Motor neuron (in vitro differentiated cells): Measurements from ENCODE around the gene ATP2B1. TPM values are rescaled to one million over a fixed set of nuclear protein-coding genes. Genes with fewer than 3 reads are reported as not detected.

Experiments
- ATAC-seq, 8 experiments: fragments of 200-7000 bp; cut with Tn5 transposase; replicated peaks in 6 of 8; 2 replicates each; pipeline ENCODE4 v1.8.0; 2021; ENCODE audit warnings: mild to moderate bottlenecking in 8 of 8, moderate library complexity in 8 of 8
- H3K27ac ChIP-seq, 2 donors: fragments of 250-450 bp; sonication (Bioruptor Pico); 2 replicates each; pipeline ENCODE4 v1.9.0; 2021; ENCODE audit warnings: antibody characterized with exemption in 2 of 2, mild to moderate bottlenecking in 2 of 2, moderate library complexity in 1 of 2
- H3K4me1 ChIP-seq, 2 donors: fragments of 250-450 bp; sonication (Bioruptor Pico); replicated peaks in 1 of 2; 2 replicates each; pipeline ENCODE4 v1.6.1; 2021; ENCODE audit warnings: antibody characterized with exemption in 2 of 2, mild to moderate bottlenecking in 2 of 2, moderate library complexity in 1 of 2
- H3K4me3 ChIP-seq, 5 donors: fragments of 250-450 bp; sonication (Bioruptor Pico); 2 replicates each; pipeline ENCODE4 v1.9.0; 2021; ENCODE audit warnings: antibody characterized with exemption in 5 of 5, mild to moderate bottlenecking in 5 of 5, moderate library complexity in 4 of 5
- WGBS, 10 experiments: fragments of 450-650 bp; shearing (Covaris generic); methylation state at CpG; one replicate each; pipeline ENCODE4 v1.0.0; 2022; 5-methylcytosine and 5-hydroxymethylcytosine counted together
- in situ Hi-C, 9 experiments: fragments of 400-800 bp; cut with MboI; loops; one replicate each; pipeline ENCODE4 v1.15.0; 2021; ENCODE audit warnings: low sequenced_read_pairs in 9 of 9, low pct_unique_long_range_greater_than_20kb in 2 of 9; ENCODE audit not compliant: unreplicated experiment in 9 of 9
- total RNA-seq, 8 experiments: library from RNA; unstranded; fragments of 300-600 nt; gene quantifications; 2 replicates each; pipeline versions ENCODE4 v1.2.3 to v1.2.4, GENCODE V29; 2022

Gene ATP2B1
- total RNA-seq, 8 experiments from 2014 or later: 54.8 to 107 (median 92.3) TPM

DNA sequence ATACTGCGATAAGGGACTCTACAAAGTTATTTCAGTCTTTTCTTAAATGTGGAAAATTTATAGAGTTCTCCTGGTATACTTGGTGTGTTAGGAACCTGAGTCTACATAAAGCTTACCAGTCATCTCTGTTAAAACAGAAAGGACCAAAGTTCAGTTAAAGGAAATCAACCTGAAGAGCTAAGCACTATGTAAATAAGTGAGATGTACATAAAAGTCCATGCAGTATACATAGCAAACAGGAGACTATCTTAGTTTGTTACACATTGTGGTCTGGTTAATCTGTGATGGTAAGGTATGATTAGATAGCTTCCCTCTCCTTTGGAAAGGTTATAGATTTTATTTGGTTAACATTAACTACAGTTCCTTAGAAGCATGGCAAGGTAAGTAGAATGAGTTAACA lies 75.9 kb downstream of the ATP2B1 start:
- 80 to 100% (median 100%) methylated on average over 1 of the region's 1 CpG; no CpG with 5 or more reads in 1 of the 10 experiments for WGBS, 10 experiments
- no peaks in the 10 kb centered on the region for H3K4me1 ChIP-seq
- ATAC-seq: peak in 2 of 8 experiments; percentile 33 to 62
- in situ Hi-C loops: no loop called here
- H3K27ac ChIP-seq: no peak overlapping the region
- H3K4me3 ChIP-seq: no peak overlapping the region

DNA sequence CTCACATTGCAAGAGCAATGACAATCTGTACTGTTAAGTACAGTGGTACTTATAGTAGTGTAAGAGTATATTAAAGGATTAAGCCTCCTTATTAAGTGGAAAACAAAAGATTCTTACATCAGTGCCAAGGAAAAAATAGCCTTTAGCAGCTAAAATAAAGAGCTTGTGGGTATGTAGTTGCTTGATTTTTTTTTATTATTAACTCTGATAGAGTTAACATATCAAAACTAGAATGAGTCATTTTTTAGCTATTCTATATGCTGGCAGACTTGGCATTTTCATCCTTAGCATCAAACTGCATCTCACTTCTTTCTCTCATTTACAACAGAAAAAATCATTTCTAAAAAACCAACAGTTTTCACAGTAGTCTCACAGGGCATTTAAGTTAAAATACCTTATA lies 86.5 kb downstream of the ATP2B1 start:
- ATAC-seq: no peak
- in situ Hi-C loops: no loop called here

DNA sequence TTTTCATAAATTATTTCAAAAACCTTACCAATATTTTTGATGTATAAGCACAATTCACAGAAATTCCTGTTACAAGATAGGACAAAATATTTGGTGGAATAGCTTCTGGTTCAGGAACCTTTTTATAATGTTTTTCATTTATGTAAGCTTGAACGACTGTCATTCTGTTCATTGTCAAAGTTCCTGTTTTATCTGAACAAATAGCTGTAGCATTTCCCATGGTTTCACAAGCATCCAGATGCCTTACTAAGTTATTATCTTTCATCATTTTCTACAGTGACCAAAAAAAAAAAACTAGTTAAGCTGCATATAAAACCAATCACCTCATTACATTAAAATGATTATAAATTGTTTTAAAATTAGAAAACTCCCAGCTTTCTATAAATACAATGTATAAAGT lies 87.1 kb downstream of the ATP2B1 start:
- no peaks in the 10 kb centered on the region for H3K4me1 ChIP-seq
- ATAC-seq: no peak
- H3K27ac ChIP-seq: no peak overlapping the region
- H3K4me3 ChIP-seq: no peak overlapping the region
- 83 to 100% (median 100%) methylated on average over 1 of the region's 1 CpG; no CpG with 5 or more reads in 1 of the 10 experiments for WGBS, 10 experiments
- in situ Hi-C loops: no loop called here

More for the DNA sequence above, 86.5 kb downstream of the ATP2B1 start:
- Histone ChIP-seq H3K4me1 (no peaks in the 10 kb centered on the region), H3K27ac (no peak overlapping the region), H3K4me3 (no peak overlapping the region)

DNA sequence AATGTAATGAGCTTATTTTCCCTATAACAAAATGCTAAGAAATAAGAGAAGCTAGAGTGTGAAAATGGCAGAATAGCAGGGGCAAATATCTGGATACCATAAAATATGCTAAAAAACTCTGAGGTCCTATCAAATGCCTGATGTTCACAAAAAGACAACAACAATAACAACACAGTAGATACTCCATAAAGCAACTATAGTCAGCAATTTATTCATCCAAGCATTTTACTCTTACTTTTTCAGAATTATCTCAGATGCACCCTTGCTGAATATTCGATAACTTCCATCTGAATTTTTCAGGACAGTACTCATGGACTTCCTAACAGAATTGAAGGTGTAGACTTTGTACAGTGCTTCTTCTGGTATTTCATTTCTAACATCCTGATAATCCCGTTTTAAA lies 88.9 kb downstream of the ATP2B1 start:
- 67 to 100% (median 100%) methylated on average over 1 to 2 of the region's 2 CpGs for WGBS, 10 experiments
- in situ Hi-C loops: no loop called here
- no peak overlapping the region for H3K27ac ChIP-seq
- no peak overlapping the region for H3K4me3 ChIP-seq
- H3K4me1 ChIP-seq: no peaks in the 10 kb centered on the region
- ATAC-seq: no peak

DNA sequence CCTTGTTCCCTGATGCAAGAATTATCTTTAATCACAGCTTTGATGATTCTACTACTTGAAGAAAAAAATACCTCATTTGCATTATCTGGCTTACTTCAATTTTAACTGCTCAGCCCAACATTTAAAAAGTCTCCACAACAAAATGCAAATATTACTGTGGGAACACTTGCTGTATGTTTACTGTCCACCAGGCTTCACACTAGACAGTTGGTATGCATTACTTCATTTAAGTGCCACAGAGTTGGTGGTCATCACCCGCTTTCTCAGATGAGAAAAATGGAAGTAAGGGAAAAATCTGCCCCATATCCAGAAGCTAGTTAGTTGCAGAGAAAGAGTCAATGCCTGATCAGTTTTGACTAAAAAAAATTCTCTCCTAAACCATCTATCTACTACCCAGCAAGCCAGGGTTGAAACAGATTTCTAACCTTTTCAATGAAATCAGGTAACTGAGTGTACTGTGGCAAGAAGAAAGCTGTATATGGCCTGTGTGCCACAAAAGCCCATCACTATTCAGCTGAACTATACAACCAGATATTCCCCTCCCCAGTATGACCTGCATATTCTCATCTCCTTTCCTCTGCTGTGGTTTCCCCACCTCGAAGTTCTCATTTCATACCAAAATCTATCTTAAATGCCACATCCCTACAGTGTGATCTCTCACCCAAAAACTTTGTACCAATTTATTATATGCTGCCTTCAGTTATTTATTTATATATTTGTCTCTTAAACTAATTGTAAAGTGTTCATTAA lies 90.3 kb downstream of the ATP2B1 start:
- Histone ChIP-seq H3K4me1 (no peaks in the 10 kb centered on the region), H3K27ac (no peak overlapping the region), H3K4me3 (no peak overlapping the region)
- WGBS, 10 experiments: 0 to 100% (median 44%) methylated on average over 1 to 2 of the region's 2 CpGs; no CpG with 5 or more reads in 2 of the 10 experiments
- ATAC-seq: peak in 2 of 8 experiments; percentile 31 to 47
- in situ Hi-C loops: no loop called here

DNA sequence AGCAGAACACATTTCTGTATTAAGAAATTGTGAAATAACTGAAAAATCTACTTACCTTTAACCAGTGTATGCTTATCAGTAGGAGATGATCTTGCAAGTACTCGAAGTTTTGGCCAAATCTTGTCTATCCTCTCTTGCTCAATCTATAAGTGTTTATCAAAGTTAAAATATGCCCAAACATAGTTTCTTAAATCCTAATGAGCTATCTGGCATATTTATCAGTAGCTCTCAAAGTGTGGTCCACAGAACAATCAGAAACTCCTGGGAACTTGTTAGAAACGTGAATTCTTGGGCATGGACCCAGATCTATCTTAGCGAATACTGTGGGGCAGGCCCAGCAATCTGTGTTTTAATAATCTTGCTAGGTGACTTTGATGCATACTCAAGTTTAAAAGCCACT lies 98.3 kb downstream of the ATP2B1 start:
- Histone ChIP-seq H3K4me3 (no peak overlapping the region), H3K4me1 (no peaks in the 10 kb centered on the region), H3K27ac (no peak overlapping the region)
- no peak for ATAC-seq
- in situ Hi-C loops: no loop called here
- WGBS, 10 experiments: 80 to 100% (median 93%) methylated on average over 1 to 3 of the region's 3 CpGs; no CpG with 5 or more reads in 1 of the 10 experiments

DNA sequence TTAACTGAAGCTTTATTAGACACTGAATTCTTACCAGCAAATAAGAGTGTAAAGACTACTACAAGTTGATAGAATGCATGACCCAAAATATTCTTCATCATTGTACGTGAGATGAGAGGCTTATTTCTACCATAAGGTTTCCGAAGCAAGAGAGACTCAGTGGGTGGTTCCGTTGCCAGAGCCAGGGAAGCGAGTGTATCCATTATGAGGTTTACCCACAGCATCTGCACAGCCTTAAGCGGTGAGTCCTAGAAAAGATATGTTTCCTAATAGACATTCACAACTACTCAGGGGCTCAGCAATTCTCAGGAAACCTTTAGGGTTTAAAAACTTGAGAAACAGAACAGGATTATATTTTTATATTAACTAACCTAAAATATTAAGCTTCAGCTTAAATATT lies 105.0 kb downstream of the ATP2B1 start:
- WGBS, 10 experiments: 90 to 100% (median 96%) methylated on average over 2 to 5 of the region's 5 CpGs
- no peak for ATAC-seq
- in situ Hi-C loops: no loop called here
- Histone ChIP-seq H3K27ac (no peak overlapping the region), H3K4me3 (no peak overlapping the region), H3K4me1 (no peaks in the 10 kb centered on the region)

DNA sequence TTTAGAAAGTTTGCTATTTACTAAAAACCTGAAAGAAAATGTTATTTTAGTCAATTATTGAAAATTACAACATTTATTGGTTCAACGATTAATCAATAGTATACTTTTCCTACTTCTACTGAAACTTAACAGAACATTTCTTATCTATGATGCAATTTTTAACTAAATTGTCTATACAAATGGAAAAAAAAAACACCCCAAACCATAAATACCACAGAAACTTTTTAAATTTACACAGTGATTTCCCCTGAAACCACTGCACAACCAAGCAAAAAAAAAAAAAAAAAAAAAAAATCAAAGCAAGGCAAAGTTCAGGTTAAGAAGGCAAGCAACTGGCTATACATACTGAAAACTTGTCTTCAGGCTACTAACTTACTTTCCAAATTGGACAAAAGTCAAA lies 110.9 kb downstream of the ATP2B1 start:
- 50 to 100% (median 100%) methylated on average over 1 of the region's 1 CpG; no CpG with 5 or more reads in 1 of the 10 experiments for WGBS, 10 experiments
- in situ Hi-C loops: no loop called here

DNA sequence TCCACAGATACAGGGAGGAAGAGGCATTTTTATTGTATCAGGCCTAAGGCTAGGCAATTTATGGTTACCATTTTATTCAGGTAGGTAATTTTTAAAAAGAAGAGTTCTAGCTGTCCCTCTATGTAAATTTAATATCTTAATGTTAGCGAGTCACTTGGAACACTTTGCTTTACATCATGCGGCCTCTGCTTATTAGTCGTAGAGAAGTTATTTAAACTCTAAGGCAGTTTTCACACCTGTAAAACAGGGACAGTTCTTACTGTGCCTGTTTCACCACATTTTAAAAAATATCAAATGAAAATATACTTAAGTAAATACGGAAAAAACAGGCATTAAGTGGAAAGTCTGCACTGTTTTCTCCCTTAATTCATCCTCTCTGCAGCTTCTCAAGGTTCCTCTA lies 111.4 kb downstream of the ATP2B1 start:
- in situ Hi-C loops: no loop called here
- H3K4me3 ChIP-seq: no peak overlapping the region

More for the DNA sequence above, 110.9 kb downstream of the ATP2B1 start:
- no peak overlapping the region for H3K27ac ChIP-seq
- ATAC-seq: no peak
- H3K4me3 ChIP-seq: no peak overlapping the region
- no peaks in the 10 kb centered on the region for H3K4me1 ChIP-seq

DNA sequence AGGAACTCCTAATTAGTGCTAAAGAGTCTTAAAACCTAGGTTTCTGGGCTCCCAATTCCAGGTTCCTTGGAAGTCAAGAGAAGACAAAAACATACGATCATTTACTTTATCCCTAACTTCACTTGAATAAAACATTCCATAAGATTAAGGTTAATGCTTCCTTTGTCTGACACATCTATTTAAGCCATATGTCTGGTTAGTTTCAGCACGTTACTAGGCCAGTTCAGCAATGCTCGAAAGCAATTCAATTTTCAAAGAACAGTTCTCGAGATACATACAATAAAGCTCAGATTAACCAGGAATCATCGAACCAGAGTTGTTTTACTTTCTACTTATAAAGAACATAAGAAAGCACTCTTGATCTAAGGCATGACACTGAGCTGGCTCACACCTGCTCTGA lies 114.8 kb downstream of the ATP2B1 start:
- H3K27ac ChIP-seq: no peak overlapping the region
- no peak overlapping the region for H3K4me3 ChIP-seq
- in situ Hi-C loops: no loop called here
- no peak for ATAC-seq
- 79 to 100% (median 95%) methylated on average over 1 to 5 of the region's 5 CpGs for WGBS, 10 experiments
- H3K4me1 ChIP-seq: peaks cover 5% of the 10 kb centered on the region in 2 donors

More for the DNA sequence above, 111.4 kb downstream of the ATP2B1 start:
- no peak for ATAC-seq
- Histone ChIP-seq H3K4me1 (no peaks in the 10 kb centered on the region), H3K27ac (no peak overlapping the region)
- WGBS, 10 experiments: 57 to 100% (median 75%) methylated on average over 1 to 4 of the region's 4 CpGs; no CpG with 5 or more reads in 2 of the 10 experiments

DNA sequence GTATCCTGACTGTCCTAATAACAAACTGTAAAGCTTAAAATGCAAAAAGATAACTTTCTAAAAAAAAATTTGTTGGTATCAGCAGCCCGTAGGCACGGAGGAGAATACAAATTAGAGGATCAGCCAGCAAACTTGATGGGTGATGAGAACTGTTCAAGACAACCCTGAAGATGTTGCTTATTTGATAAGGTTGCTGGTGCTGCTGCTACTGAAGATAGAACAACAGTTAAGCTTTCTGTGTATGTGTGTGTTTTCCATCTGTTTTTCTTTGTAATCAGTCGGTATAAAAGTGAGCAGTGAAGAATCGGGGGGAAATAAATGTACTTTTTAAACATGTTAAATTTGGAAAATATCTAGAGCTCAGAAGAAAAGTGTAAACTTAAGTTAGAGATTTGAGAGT lies 115.4 kb downstream of the ATP2B1 start:
- in situ Hi-C loops: no loop called here
- no peak for ATAC-seq
- peaks cover 5% of the 10 kb centered on the region in 2 donors for H3K4me1 ChIP-seq
- no peak overlapping the region for H3K27ac ChIP-seq
- no peak overlapping the region for H3K4me3 ChIP-seq
- 52 to 100% (median 94%) methylated on average over 2 to 4 of the region's 4 CpGs; no CpG with 5 or more reads in 1 of the 10 experiments for WGBS, 10 experiments

DNA sequence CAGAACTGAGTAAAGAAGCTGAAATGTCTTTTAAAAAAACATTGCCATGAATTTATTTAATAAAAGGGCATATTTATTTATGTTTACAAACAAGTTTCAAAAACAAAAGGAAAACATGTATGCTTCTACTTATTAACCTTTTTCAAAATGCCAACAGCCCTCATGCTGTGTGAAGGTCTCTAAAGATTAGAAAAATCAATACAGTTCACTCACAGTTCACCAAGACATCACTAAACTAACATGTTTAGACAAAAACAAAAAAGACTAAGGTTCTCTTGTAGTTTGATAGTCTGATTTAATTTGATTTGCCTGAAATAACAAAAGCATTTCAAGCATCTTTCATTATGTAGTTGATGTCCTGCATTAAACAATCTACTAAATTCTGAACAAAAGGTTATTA lies 118.9 kb downstream of the ATP2B1 start:
- peaks cover 5% of the 10 kb centered on the region in 2 donors for H3K4me1 ChIP-seq
- no peak for ATAC-seq
- H3K27ac ChIP-seq: no peak overlapping the region
- in situ Hi-C loops: no loop called here
- no peak overlapping the region for H3K4me3 ChIP-seq

DNA sequence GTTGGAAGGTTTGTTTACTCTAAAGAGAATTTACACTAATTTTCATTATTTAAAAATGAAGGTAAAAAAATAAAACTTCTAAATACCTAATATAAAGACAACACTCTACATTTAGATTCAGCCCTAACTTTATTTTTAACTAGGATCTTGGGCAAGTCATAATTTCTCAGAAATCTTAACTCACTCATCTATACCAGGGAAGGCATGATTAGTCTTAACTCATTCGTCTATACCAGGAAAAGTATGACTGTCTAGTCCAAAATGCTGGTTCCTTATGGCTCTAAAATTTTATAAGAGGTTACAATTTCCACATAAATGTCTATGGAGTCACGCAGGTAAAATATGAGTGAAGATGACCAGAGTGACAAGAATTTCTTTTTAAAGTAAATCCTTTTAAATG lies 130.1 kb downstream of the ATP2B1 start:
- Histone ChIP-seq H3K4me1 (peaks cover 0 to 4% of the 10 kb centered on the region in 2 donors), H3K4me3 (no peak overlapping the region), H3K27ac (no peak overlapping the region)
- in situ Hi-C loops: no loop called here
- no peak for ATAC-seq
- WGBS, 10 experiments: 86 to 100% (median 98%) methylated on average over 1 to 2 of the region's 2 CpGs; no CpG with 5 or more reads in 2 of the 10 experiments
